HepG2 (cell line): ENCODE results near the gene DUS3L. TPM values are rescaled to one million over a fixed set of nuclear protein-coding genes. Genes with fewer than 3 reads are reported as not detected.
A peak's percentile ranks its signal among the peaks of the same experiment; 100 is the strongest.

Experiments
- BRD4 ChIP-seq: sonication (generic); formaldehyde crosslinking; IDR thresholded peaks from 2 replicates; pipeline ENCODE4 v1.4.0; 2020; ENCODE audit warnings: missing genetic modification reagents
- CENPBD1 ChIP-seq: sonication (generic); formaldehyde crosslinking; IDR thresholded peaks from 2 replicates; pipeline ENCODE4 v1.8.0; 2022; ENCODE audit warnings: missing genetic modification reagents, low read depth, mild to moderate bottlenecking, borderline replicate concordance
- CENPT ChIP-seq: sonication (generic); formaldehyde crosslinking; IDR thresholded peaks from 2 replicates; pipeline ENCODE4 v1.8.0; 2022; ENCODE audit warnings: low read depth, mild to moderate bottlenecking, moderate library complexity, missing genetic modification reagents
- IRX3 ChIP-seq: sonication (generic); formaldehyde crosslinking; IDR thresholded peaks from 2 replicates; pipeline ENCODE4 v1.8.1; 2023; ENCODE audit warnings: mild to moderate bottlenecking, low read depth, missing genetic modification reagents, borderline replicate concordance
- JDP2 ChIP-seq: sonication (generic); formaldehyde crosslinking; IDR thresholded peaks from 2 replicates; pipeline ENCODE4 v1.8.1; 2022; ENCODE audit warnings: missing genetic modification reagents, borderline replicate concordance
- RFX3 ChIP-seq: IDR thresholded peaks from 2 replicates; pipeline ENCODE4 v1.6.1; 2016; ENCODE audit warnings: missing biosample characterization, missing genetic modification reagents
- SAP130 ChIP-seq: IDR thresholded peaks from 2 replicates; pipeline ENCODE4 v1.6.1; 2016; ENCODE audit warnings: low read depth
- SNAPC4 ChIP-seq: sonication (generic); formaldehyde crosslinking; IDR thresholded peaks from 2 replicates; pipeline ENCODE4 v1.4.0; 2020; ENCODE audit warnings: mild to moderate bottlenecking, missing genetic modification reagents
- YEATS2 ChIP-seq: sonication (generic); formaldehyde crosslinking; IDR thresholded peaks from 2 replicates; pipeline ENCODE4 v1.4.0; 2020; ENCODE audit warnings: missing genetic modification reagents, borderline replicate concordance
- ZNF350 ChIP-seq: sonication (generic); formaldehyde crosslinking; IDR thresholded peaks from 2 replicates; pipeline ENCODE4 v1.4.0; 2020; ENCODE audit warnings: mild to moderate bottlenecking, low read depth, missing genetic modification reagents, borderline replicate concordance
- ZNF614 ChIP-seq: IDR thresholded peaks from 2 replicates; pipeline ENCODE4 v1.6.1; 2018; ENCODE audit warnings: missing biosample characterization, missing genetic modification reagents, inconsistent platforms, borderline replicate concordance
- ZNF780A ChIP-seq: sonication (generic); formaldehyde crosslinking; IDR thresholded peaks from 2 replicates; pipeline ENCODE4 v1.8.0; 2022; ENCODE audit warnings: mild to moderate bottlenecking, missing genetic modification reagents, moderate library complexity
- ZNF800 ChIP-seq: sonication (generic); formaldehyde crosslinking; IDR thresholded peaks from 2 replicates; pipeline ENCODE4 v1.4.0; 2020; ENCODE audit warnings: missing genetic modification reagents
- polyA plus RNA-seq, 8 experiments: library from polyadenylated mRNA; depleted of rRNA in 3 of 8; stranded (reverse) in 7 of 8; unstranded in 1 of 8; fragments of >200 nt; fragmentation: Illumina TruSeq in 4 of 8; extraction: Trizol in 4 of 8; gene quantifications; 2 replicates each; pipeline versions ENCODE4 v1.2.1 to v1.2.3, GENCODE V29; 2011 to 2016; ENCODE audit warnings: low read depth in 4 of 8, missing spikeins in 1 of 8, mixed read lengths in 1 of 8; ENCODE audit not compliant: insufficient read depth in 1 of 8
- total RNA-seq, 5 experiments: library from RNA; depleted of rRNA; stranded (reverse); fragments of >200 nt; fragmentation: Illumina TruSeq; extraction: Trizol; gene quantifications; 2 replicates each; pipeline ENCODE4 v1.2.3, GENCODE V29; 2016; ENCODE audit warnings: low read depth in 1 of 5
- TF ChIP-seq, protein P1 (sequence below): IDR thresholded peaks from 2 replicates; pipeline ENCODE4 v1.6.1; 2012; ENCODE audit warnings: low read depth, low read length, improper control_type of control experiment
- TF ChIP-seq, protein P2 (sequence below): sonication (generic); formaldehyde crosslinking; IDR thresholded peaks from 2 replicates; pipeline ENCODE4 v1.8.0; 2022; ENCODE audit warnings: missing genetic modification reagents, mild to moderate bottlenecking, inconsistent platforms, borderline replicate concordance
- TF ChIP-seq, protein P3 (sequence below): sonication (generic); formaldehyde crosslinking; conservative IDR thresholded peaks from 2 replicates; pipeline ENCODE4 v1.5.0; 2020; ENCODE audit warnings: missing genetic modification reagents

Gene DUS3L
- total and polyA plus RNA-seq, 2 of the 13 experiments (the other 11 are each of a cell fraction or from before 2014, with no cell fraction given), result 13.3 to 25.1 TPM

GRCh38 chr19:5822181-5822844 is 31.4 kb upstream of the DUS3L start (continued):
- TF ChIP-seq RFX3 (CRISPR knock-in tag), result no peak
- TF ChIP-seq SNAPC4 (CRISPR knock-in tag), result peak; percentile 96
- no peak for TF ChIP-seq BRD4 (CRISPR knock-in tag)
- no peak for TF ChIP-seq ZNF800 (CRISPR knock-in tag)
- TF ChIP-seq IRX3 (CRISPR knock-in tag), result no peak
- TF ChIP-seq, protein P1, sequence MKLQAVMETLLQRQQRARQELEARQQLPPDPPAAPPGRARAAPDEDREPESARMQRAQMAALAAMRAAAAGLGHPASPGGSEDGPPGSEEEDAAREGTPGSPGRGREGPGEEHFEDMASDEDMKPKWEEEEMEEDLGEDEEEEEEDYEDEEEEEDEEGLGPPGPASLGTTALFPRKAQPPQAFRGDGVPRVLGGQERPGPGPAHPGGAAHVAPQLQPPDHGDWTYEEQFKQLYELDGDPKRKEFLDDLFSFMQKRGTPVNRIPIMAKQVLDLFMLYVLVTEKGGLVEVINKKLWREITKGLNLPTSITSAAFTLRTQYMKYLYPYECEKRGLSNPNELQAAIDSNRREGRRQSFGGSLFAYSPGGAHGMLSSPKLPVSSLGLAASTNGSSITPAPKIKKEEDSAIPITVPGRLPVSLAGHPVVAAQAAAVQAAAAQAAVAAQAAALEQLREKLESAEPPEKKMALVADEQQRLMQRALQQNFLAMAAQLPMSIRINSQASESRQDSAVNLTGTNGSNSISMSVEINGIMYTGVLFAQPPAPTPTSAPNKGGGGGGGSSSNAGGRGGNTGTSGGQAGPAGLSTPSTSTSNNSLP, result no peak
- TF ChIP-seq, protein P2, sequence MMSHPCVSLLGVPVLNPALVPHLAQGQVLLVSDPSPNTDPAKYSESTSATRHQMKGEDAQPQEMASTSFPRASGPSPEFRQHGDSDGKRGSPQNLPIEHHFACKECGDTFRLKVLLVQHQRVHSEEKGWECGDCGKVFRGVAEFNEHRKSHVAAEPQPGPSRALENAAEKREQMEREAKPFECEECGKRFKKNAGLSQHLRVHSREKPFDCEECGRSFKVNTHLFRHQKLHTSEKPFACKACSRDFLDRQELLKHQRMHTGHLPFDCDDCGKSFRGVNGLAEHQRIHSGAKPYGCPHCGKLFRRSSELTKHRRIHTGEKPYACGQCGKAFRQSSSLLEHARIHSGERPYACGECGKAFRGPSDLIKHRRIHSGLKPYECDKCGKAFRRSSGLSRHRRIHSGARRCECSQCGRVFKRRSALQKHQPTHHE (CRISPR knock-in tag), result no peak
- TF ChIP-seq, protein P3, sequence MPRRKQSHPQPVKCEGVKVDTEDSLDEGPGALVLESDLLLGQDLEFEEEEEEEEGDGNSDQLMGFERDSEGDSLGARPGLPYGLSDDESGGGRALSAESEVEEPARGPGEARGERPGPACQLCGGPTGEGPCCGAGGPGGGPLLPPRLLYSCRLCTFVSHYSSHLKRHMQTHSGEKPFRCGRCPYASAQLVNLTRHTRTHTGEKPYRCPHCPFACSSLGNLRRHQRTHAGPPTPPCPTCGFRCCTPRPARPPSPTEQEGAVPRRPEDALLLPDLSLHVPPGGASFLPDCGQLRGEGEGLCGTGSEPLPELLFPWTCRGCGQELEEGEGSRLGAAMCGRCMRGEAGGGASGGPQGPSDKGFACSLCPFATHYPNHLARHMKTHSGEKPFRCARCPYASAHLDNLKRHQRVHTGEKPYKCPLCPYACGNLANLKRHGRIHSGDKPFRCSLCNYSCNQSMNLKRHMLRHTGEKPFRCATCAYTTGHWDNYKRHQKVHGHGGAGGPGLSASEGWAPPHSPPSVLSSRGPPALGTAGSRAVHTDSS (CRISPR knock-in tag), result no peak
- TF ChIP-seq ZNF350 (CRISPR knock-in tag), result 0 out of 2 replicates have a peak, but pooled peaks have one; percentile 54
- TF ChIP-seq ZNF614 (CRISPR knock-in tag), result no peak
- peak; percentile 43 for TF ChIP-seq SAP130 (CRISPR knock-in tag)
- no peak for TF ChIP-seq CENPBD1 (CRISPR knock-in tag)
- TF ChIP-seq ZNF780A (CRISPR knock-in tag), result no peak
- no peak for TF ChIP-seq CENPT (CRISPR knock-in tag)
- no peak for TF ChIP-seq YEATS2
- TF ChIP-seq JDP2 (CRISPR knock-in tag), result no peak
